ENCODE data around the gene E2F4.

The E2F4 gene

DNA sequence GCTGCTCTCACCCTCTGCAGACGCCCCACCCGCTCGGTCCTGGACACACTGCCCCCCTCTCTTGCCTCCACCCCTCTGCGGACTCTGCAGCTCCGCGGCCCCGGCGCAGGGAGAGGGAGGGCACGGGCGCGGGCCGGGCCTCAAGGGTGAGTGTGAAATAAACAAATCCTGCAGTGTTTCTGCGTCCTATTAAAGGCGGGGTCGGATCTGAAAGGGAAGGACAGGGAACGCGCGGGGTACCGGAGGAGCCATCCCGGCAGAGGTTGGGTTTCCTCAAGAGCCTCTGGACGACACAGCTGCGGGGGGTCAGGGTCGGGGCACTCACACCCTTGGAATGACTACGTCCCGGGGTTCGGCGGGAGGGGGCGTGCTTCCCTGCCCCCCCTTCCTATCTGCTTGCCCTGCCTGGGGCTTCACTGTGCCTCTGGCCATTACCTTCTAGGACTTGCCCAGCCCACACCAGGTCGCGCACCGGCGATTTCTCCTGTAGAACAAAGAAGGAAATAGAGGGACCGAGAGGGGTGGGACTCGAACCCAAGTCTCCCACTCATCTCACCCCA lies 27.9 kb upstream of the E2F4 start:
- no peak overlapping the region for H3K4me3 ChIP-seq (ENCODE audit: low read depth, low read length)
- in situ Hi-C loops (cut with HindIII; ENCODE audit: low sequenced_read_pairs): no loop called here
- no peak for DNase-seq (ENCODE audit: low read depth, low spot score)
- TF ChIP-seq, protein P1, sequence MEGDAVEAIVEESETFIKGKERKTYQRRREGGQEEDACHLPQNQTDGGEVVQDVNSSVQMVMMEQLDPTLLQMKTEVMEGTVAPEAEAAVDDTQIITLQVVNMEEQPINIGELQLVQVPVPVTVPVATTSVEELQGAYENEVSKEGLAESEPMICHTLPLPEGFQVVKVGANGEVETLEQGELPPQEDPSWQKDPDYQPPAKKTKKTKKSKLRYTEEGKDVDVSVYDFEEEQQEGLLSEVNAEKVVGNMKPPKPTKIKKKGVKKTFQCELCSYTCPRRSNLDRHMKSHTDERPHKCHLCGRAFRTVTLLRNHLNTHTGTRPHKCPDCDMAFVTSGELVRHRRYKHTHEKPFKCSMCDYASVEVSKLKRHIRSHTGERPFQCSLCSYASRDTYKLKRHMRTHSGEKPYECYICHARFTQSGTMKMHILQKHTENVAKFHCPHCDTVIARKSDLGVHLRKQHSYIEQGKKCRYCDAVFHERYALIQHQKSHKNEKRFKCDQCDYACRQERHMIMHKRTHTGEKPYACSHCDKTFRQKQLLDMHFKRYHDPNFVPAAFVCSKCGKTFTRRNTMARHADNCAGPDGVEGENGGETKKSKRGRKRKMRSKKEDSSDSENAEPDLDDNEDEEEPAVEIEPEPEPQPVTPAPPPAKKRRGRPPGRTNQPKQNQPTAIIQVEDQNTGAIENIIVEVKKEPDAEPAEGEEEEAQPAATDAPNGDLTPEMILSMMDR (IDR thresholded peaks at IDR 0.05; ENCODE audit: low read depth, low read length): no peak

DNA sequence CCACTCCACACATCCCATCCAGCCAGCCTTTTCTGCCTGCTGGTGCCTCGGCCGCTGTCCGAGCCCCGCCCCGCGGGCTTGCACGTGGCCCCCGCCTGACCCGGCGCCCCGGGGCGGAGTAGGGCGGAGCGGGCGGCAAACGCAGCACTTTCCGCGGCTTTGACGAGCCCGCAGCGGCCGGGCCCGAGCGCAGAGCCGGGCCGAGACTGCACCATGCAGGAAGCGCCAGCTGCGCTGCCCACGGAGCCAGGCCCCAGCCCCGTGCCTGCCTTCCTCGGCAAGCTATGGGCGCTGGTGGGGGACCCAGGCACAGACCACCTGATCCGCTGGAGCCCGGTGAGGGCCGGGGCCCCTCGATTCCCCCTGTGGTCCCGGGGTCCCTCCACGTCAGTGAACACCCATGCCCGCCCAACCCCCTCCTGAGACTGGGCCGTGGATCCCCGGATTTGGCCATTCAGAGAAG lies 27.3 kb upstream of the E2F4 start, which contains the start of gene HSF4:
Gene HSF4 (plus strand): TSS at position 147 of the 463 bp plus-strand sequence. CDS start 67 bp downstream, at position 214.
- no peak for DNase-seq (ENCODE audit: low read depth, low spot score)
- in situ Hi-C loops (cut with HindIII; ENCODE audit: low sequenced_read_pairs): no loop called here
- TF ChIP-seq, protein P1 (IDR thresholded peaks at IDR 0.05; ENCODE audit: low read depth, low read length): no peak
- no peak within 1 kb of the TSS for H3K4me3 ChIP-seq (ENCODE audit: low read depth, low read length)

DNA sequence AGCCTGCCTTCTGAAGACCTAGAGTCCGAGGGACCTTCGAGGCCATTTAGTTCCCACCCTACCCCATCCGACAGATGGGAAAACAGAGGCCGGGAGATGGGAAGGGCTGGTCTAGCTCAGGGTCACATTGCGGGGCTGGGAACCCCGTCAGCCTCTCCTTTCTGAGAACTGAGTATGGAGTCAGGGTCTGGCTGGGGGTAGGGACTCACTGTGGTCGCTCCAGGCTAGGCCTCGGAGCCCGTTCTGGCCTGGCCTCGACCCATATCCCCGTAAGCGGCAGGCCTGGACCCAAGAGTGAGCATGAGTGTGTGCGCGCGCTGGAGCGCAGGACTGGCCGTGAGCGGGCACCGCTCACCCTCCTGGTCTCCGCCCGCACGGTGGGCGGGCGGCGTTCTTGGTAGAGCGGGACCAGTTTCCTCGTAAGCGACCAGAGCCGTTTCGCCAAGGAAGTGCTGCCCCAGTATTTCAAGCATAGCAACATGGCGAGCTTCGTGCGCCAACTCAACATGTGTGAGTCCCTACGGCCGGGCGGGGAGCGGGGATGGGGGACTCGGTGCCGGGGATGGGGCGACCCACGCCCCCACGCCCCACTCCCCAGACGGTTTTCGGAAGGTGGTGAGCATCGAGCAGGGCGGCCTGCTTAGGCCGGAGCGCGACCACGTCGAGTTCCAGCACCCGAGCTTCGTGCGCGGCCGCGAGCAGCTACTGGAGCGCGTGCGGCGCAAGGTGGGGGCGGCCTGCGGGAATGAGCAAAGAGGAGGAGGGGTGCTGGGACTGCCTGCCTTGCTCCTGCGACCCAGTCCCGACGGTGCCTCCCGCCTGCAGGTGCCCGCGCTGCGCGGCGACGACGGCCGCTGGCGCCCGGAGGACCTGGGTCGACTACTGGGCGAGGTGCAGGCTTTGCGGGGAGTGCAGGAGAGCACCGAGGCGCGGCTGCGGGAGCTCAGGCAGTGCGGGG lies 26.6 kb upstream of the E2F4 start:
- in situ Hi-C loops (cut with HindIII; ENCODE audit: low sequenced_read_pairs): no loop called here
- H3K4me3 ChIP-seq (ENCODE audit: low read depth, low read length): no peak overlapping the region
- TF ChIP-seq, protein P1 (IDR thresholded peaks at IDR 0.05; ENCODE audit: low read depth, low read length): no peak
- no peak for DNase-seq (ENCODE audit: low read depth, low spot score)

DNA sequence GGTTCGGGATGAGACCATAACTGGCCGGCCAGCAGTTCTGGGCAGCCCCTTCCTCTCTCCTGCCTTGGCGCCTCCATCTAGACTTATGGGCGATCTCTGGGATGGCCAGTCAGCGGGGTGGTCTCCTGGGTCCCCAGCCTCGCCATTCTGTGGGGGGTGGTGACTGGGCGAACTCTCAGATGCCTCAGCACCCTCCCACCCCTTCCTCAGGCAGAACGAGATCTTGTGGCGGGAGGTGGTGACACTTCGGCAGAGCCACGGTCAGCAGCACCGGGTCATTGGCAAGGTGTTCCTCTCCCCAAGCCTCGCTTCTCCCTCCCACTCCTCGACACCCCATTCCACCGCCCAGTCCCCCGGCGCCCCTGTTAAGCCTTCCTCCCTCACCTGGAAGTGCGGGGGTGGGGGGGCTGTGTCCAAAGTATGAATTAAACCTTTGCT lies 25.8 kb upstream of the E2F4 start:
- in situ Hi-C loops (cut with HindIII; ENCODE audit: low sequenced_read_pairs): no loop called here
- TF ChIP-seq, protein P1 (IDR thresholded peaks at IDR 0.05; ENCODE audit: low read depth, low read length): no peak
- DNase-seq (ENCODE audit: low read depth, low spot score): no peak
- no peak overlapping the region for H3K4me3 ChIP-seq (ENCODE audit: low read depth, low read length)

DNA sequence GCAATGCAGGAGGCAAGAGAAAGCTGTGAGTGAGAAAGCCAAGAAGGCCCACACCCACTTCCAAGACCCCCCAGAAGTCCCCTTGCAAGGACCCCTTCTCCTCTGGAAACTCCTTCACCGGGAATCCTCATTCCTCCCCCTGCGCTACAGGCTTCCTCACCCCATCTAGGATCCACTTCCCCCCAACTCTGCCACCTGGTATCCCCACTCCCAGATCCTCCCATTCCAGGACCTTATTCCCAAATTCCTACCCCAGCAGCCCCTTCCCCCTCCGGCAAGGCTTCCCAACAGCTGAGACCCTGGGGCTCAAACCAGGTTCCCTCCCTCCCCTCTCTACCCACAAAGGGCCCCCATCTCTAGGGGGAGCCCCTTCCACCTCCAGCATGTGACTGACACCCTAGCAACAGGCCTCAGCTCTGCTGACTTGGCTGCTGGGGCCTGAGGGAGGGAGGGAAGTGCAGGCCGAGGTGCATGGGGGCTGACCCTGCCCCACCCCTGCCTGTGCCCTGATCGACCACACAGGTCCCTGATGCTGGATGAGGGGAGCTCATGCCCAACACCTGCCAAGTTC lies 25.3 kb upstream of the E2F4 start:
- TF ChIP-seq, protein P1 (IDR thresholded peaks at IDR 0.05; ENCODE audit: low read depth, low read length): no peak
- DNase-seq (ENCODE audit: low read depth, low spot score): no peak
- in situ Hi-C loops (cut with HindIII; ENCODE audit: low sequenced_read_pairs): no loop called here
- H3K4me3 ChIP-seq (ENCODE audit: low read depth, low read length): no peak overlapping the region

DNA sequence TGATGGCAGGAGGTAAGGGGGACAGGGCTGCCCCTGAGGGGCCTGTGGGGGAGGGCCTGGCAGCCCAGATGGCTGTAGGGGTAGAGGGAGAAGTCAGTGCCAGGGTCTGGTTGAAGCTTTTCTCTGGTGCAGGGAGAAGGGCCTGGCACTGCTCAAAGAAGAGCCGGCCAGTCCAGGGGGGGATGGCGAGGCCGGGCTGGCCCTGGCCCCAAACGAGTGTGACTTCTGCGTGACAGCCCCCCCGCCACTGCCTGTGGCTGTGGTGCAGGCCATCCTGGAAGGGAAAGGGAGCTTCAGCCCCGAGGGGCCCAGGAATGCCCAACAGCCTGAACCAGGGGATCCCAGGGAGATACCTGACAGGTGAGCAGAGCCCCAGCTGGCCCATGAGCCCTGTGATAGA lies 24.4 kb upstream of the E2F4 start:
- DNase-seq (ENCODE audit: low read depth, low spot score): no peak
- H3K4me3 ChIP-seq (ENCODE audit: low read depth, low read length): no peak overlapping the region
- in situ Hi-C loops (cut with HindIII; ENCODE audit: low sequenced_read_pairs): no loop called here
- TF ChIP-seq, protein P1 (IDR thresholded peaks at IDR 0.05; ENCODE audit: low read depth, low read length): no peak

Measured in astrocyte of the spinal cord (primary cell).